ENCODE data around the gene ZDHHC14.

DNA sequence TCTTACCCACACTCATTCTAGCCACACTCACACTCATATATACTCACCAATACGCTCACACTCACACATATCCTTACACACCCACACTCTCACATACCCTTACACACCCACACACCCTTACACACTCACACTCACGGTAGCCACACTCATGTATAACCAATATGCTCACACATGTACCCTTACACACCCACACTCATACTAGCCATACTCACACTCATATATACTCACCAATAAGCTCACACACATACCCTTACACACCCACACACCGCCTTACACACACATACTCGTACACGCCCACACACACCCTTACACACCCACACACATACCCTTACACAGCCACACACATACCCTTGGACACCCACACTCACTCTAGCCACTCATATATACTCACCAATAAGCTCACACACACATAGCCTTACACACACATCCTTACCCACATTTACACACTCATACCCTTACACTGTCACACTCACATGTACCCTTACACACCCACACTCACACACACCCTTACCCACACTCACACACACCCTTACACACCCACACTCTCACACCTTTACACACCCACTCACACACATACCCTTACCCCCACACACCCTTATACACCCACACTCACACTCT lies 249.6 kb downstream of the ZDHHC14 start:
- TF ChIP-seq, protein P1, sequence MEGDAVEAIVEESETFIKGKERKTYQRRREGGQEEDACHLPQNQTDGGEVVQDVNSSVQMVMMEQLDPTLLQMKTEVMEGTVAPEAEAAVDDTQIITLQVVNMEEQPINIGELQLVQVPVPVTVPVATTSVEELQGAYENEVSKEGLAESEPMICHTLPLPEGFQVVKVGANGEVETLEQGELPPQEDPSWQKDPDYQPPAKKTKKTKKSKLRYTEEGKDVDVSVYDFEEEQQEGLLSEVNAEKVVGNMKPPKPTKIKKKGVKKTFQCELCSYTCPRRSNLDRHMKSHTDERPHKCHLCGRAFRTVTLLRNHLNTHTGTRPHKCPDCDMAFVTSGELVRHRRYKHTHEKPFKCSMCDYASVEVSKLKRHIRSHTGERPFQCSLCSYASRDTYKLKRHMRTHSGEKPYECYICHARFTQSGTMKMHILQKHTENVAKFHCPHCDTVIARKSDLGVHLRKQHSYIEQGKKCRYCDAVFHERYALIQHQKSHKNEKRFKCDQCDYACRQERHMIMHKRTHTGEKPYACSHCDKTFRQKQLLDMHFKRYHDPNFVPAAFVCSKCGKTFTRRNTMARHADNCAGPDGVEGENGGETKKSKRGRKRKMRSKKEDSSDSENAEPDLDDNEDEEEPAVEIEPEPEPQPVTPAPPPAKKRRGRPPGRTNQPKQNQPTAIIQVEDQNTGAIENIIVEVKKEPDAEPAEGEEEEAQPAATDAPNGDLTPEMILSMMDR (IDR thresholded peaks at IDR 0.05), result no peak
- no peak for TF ChIP-seq POLR2A (IDR thresholded peaks at IDR 0.05)

Data from Peyer's patch (tissue), 4 donors.